B cell (primary cell): Measurements from ENCODE around the gene AP5B1. TPM values are rescaled to one million over a fixed set of nuclear protein-coding genes. Genes with fewer than 3 reads are reported as not detected.
"Not testable (repeated sequence)": the region's sequence is repeated elsewhere in the genome, so short reads cannot be mapped to it uniquely, and the experiment has no call there.

Experiments
- ATAC-seq: fragments of 200-7000 bp; cut with Tn5 transposase; one replicate; pipeline ENCODE4 v1.10.0; 2021; ENCODE audit warnings: low read depth, mild to moderate bottlenecking, moderate number of reproducible peaks, moderate library complexity
- CTCF ChIA-PET: fragments of 350-600 bp; sonication (Branson Sonifier 250); formaldehyde crosslinking; loops from one replicate; lab custom pipeline; 2021; ENCODE audit warnings: antibody characterized with exemption, inconsistent platforms; lab: Charles Lee
- POLR2A ChIA-PET: fragments of 350-600 bp; sonication (Branson Sonifier 250); formaldehyde crosslinking; loops from one replicate; lab custom pipeline; 2021; ENCODE audit warnings: antibody characterized with exemption; lab: Charles Lee
- DNase-seq: peaks from one replicate; pipeline ENCODE4 v3.0.0; 2013
- H2AFZ ChIP-seq: 2 replicates; pipeline ENCODE4 v1.6.1; 2012; ENCODE audit warnings: mild to moderate bottlenecking, low read depth, low read length; ENCODE audit not compliant: insufficient read depth, poor library complexity, severe bottlenecking
- H3K27ac ChIP-seq, 2 donors: 1 replicate in 1 of 2; 2 replicates in 1 of 2; pipeline ENCODE4 v1.5.1; 2012 to 2013; ENCODE audit warnings: low read length in 2 of 2, mild to moderate bottlenecking in 2 of 2, moderate library complexity in 1 of 2
- H3K27me3 ChIP-seq, 4 experiments: fragments of 200-600 bp in 1 of 4; sonication (generic) in 1 of 4; replicated peaks in 1 of 4; 1 replicate in 2 of 4; 2 replicates in 2 of 4; pipeline versions ENCODE4 v1.6.1 to v1.7.0; 2013 to 2016; ENCODE audit warnings: low read length in 3 of 4, mild to moderate bottlenecking in 2 of 4, mixed read lengths in 1 of 4, moderate library complexity in 1 of 4; ENCODE audit not compliant: insufficient read depth in 4 of 4, control insufficient read depth in 3 of 4; ENCODE audit errors: control extremely low read depth in 1 of 4
- H3K36me3 ChIP-seq, 2 experiments: replicated peaks in 1 of 2; 1 replicate in 1 of 2; 2 replicates in 1 of 2; pipeline versions ENCODE4 v1.6.1 to v1.7.1; 2013; ENCODE audit warnings: low read length in 1 of 2; ENCODE audit not compliant: insufficient read depth in 2 of 2, control insufficient read depth in 1 of 2; ENCODE audit errors: control extremely low read depth in 1 of 2, extremely low read depth in 1 of 2
- H3K4me1 ChIP-seq, 2 donors: fragments of 200-600 bp in 1 of 2; sonication (generic) in 1 of 2; 1 replicate in 1 of 2; 2 replicates in 1 of 2; pipeline versions ENCODE4 v1.5.1 to v1.6.1; 2013 to 2017; ENCODE audit warnings: low read length in 2 of 2; ENCODE audit not compliant: control insufficient read depth in 2 of 2, insufficient read depth in 2 of 2
- H3K4me2 ChIP-seq: replicated peaks from 2 replicates; pipeline ENCODE3; 2012; ENCODE audit warnings: mild to moderate bottlenecking, low read depth, low read length; ENCODE audit not compliant: poor library complexity, severe bottlenecking
- H3K4me3 ChIP-seq, 5 experiments: fragments of 200-600 bp in 1 of 5; sonication (generic) in 1 of 5; 1 replicate in 3 of 5; 2 replicates in 2 of 5; pipeline versions ENCODE4 v1.5.1 to v1.7.0; 2011 to 2016; ENCODE audit warnings: low read length in 4 of 5, mild to moderate bottlenecking in 4 of 5, low read depth in 2 of 5, control low read depth in 1 of 5, moderate library complexity in 1 of 5; ENCODE audit not compliant: insufficient read depth in 1 of 5; ENCODE audit errors: control extremely low read depth in 1 of 5, extremely low read depth in 1 of 5
- H3K79me2 ChIP-seq: fragments of 200-600 bp; sonication (generic); one replicate; pipeline ENCODE4 v1.6.0; 2016; ENCODE audit warnings: low read length; ENCODE audit not compliant: control insufficient read depth, insufficient read depth
- H3K9ac ChIP-seq: fragments of 200-600 bp; sonication (generic); 2 replicates; pipeline ENCODE4 v1.6.1; 2017; ENCODE audit warnings: mild to moderate bottlenecking, low read length, moderate library complexity
- H3K9me3 ChIP-seq, 3 donors: one replicate each; pipeline versions ENCODE4 v1.6.1 to v1.7.1; 2013; ENCODE audit warnings: low read length in 2 of 3; ENCODE audit not compliant: control insufficient read depth in 2 of 3, insufficient read depth in 1 of 3; ENCODE audit errors: control extremely low read depth in 1 of 3
- H4K20me1 ChIP-seq: 2 replicates; pipeline ENCODE4 v1.6.0; 2012; ENCODE audit warnings: mild to moderate bottlenecking, low read length; ENCODE audit not compliant: insufficient read depth, control insufficient read depth, poor library complexity, severe bottlenecking
- H3K27ac Mint-ChIP-seq: one replicate; pipeline ENCODE4 v1.8.0; 2021; ENCODE audit warnings: mixed read lengths
- H3K27me3 Mint-ChIP-seq: one replicate; pipeline ENCODE4 v1.8.0; 2021; ENCODE audit warnings: mixed read lengths
- H3K4me1 Mint-ChIP-seq: one replicate; pipeline ENCODE4 v1.8.0; 2021; ENCODE audit warnings: mixed read lengths
- H3K4me3 Mint-ChIP-seq: one replicate; pipeline ENCODE4 v1.8.0; 2021; ENCODE audit warnings: mixed read lengths
- H3K9me3 Mint-ChIP-seq: one replicate; pipeline ENCODE4 v1.8.0; 2022; ENCODE audit warnings: mixed read lengths; ENCODE audit not compliant: insufficient read depth
- CTCF ChIP-seq: fragments of 200-600 bp; IDR thresholded peaks from one replicate; pipeline ENCODE4 v1.8.0; 2022; ENCODE audit warnings: antibody characterized with exemption, mild to moderate bottlenecking
- EZH2 ChIP-seq: IDR thresholded peaks from 2 replicates; pipeline ENCODE4 v1.6.1; 2012; ENCODE audit warnings: borderline replicate concordance, low read depth, mild to moderate bottlenecking, moderate library complexity, low read length; ENCODE audit not compliant: insufficient read depth, poor library complexity, severe bottlenecking
- WGBS: methylation state at CpG from one replicate; pipeline ENCODE4 v1.1.5; 2013; ENCODE audit warnings: missing lambda C conversion rate; ENCODE audit not compliant: insufficient coverage; 5-methylcytosine and 5-hydroxymethylcytosine counted together
- intact Hi-C: fragments of 100-400 bp; cut with micrococcal nuclease; formaldehyde crosslinking; loops from one replicate; pipeline ENCODE4 v1.10.0; 2022
- polyA plus RNA-seq: library from polyadenylated mRNA; depleted of rRNA; stranded (reverse); fragments of >200 nt; gene quantifications from 2 replicates; pipeline ENCODE4 v1.2.3, GENCODE V29; 2012
- total RNA-seq, 2 donors: library from RNA; stranded (reverse); fragments of 120-200 nt in 1 of 2; gene quantifications; 1 replicate in 1 of 2; 2 replicates in 1 of 2; pipeline versions ENCODE4 v1.2.3 to v1.2.4, GENCODE V29; 2013 to 2022

The AP5B1 gene
- total and polyA plus RNA-seq, 2 donors (not counting 1 experiment from before 2014, with no cell fraction given): 9.6 to 25.2 TPM

- intact Hi-C loops: loop anchor here (5.0 kb wide), 1 partner anchor 49 kb away; no protein-coding TSS in a partner anchor
- not testable (repeated sequence) for H3K4me1 Mint-ChIP-seq, H4K20me1 ChIP-seq, H3K4me2 ChIP-seq, H3K27me3 ChIP-seq, H3K9ac ChIP-seq, H3K4me1 ChIP-seq, H3K9me3 Mint-ChIP-seq, H3K4me3 ChIP-seq, H3K9me3 ChIP-seq, ATAC-seq, H3K27ac ChIP-seq, H3K36me3 ChIP-seq, H2AFZ ChIP-seq, H3K27ac Mint-ChIP-seq, H3K4me3 Mint-ChIP-seq, H3K27me3 Mint-ChIP-seq, DNase-seq
- ChIA-PET CTCF (interaction anchor here (0.9 to 2.3 kb wide), 7 partner anchors 9 to 74 kb away, joined by 3 to 10 read pairs (median 4); partner anchors contain the start of genes AP5B1, KAT5 and RNASEH2C), POLR2A (interaction anchor here (0.7 kb wide), 1 partner anchor 23 kb away, joined by 3 read pairs; no protein-coding TSS in a partner anchor)
- peaks cover 13% of the 10 kb centered on the region for H3K79me2 ChIP-seq
- WGBS: 80% methylated on average over 1 of the region's 5 CpGs
Observed at GRCh38 chr11:65767806-65768205, 13.0 kb downstream of the AP5B1 start.

GRCh38 chr11:65767406-65767805 lies 13.4 kb downstream of the AP5B1 start:
- H3K9ac ChIP-seq: no peak overlapping the region
- H3K27ac ChIP-seq: no peak overlapping the region
- CTCF ChIA-PET: interaction anchor here (0.9 to 2.3 kb wide), 7 partner anchors 9 to 73 kb away, joined by 3 to 10 read pairs (median 4); partner anchors contain the start of genes AP5B1, KAT5 and RNASEH2C
- intact Hi-C loops: loop anchor here (5.0 kb wide), 1 partner anchor 50 kb away; no protein-coding TSS in a partner anchor
- no peak for DNase-seq
- Mint-ChIP-seq H3K4me3 (no peak overlapping the region), H3K27me3 (no peaks in the 10 kb centered on the region), H3K4me1 (peaks cover 3% of the 10 kb centered on the region), H3K9me3 (no peaks in the 10 kb centered on the region), H3K27ac (no peak overlapping the region)
- no peak overlapping the region for H3K4me3 ChIP-seq
- no peaks in the 10 kb centered on the region for H3K9me3 ChIP-seq
- H3K79me2 ChIP-seq: peaks cover 13% of the 10 kb centered on the region
- no peak for ATAC-seq
- POLR2A ChIA-PET: interaction anchor here (0.5 kb wide), 1 partner anchor 17 kb away, joined by 7 read pairs; no protein-coding TSS in a partner anchor
- H3K36me3 ChIP-seq: no peaks in the 10 kb centered on the region
- peaks cover 0 to 4% of the 10 kb centered on the region in 2 donors for H3K4me1 ChIP-seq
- H4K20me1 ChIP-seq: peaks cover 4% of the 10 kb centered on the region
- 100% methylated on average over 1 of the region's 10 CpGs for WGBS
- no peaks in the 10 kb centered on the region for H3K27me3 ChIP-seq
- H2AFZ ChIP-seq: no peak overlapping the region
- no peak for TF ChIP-seq CTCF
- TF ChIP-seq EZH2: no peak
- H3K4me2 ChIP-seq: no peak overlapping the region
